A673 (cell line): ENCODE data around the gene DPP7.

Experiments used
- EZH2 ChIP-seq: fragments of 200-600 bp; sonication (generic); IDR thresholded peaks from 2 replicates; pipeline ENCODE4 v1.6.1; 2017; ENCODE audit warnings: borderline replicate concordance, low read depth, mild to moderate bottlenecking, mixed read lengths, antibody characterized with exemption, low read length; ENCODE audit not compliant: poor library complexity, severe bottlenecking
- TF ChIP-seq, protein P1 (sequence below): fragments of 300-800, 200-600 bp; sonication (generic); conservative IDR thresholded peaks from 2 replicates; pipeline ENCODE4 v1.5.1; 2017; ENCODE audit warnings: low read depth, mild to moderate bottlenecking, antibody characterized with exemption, low read length, moderate library complexity, mixed read lengths

DNA sequence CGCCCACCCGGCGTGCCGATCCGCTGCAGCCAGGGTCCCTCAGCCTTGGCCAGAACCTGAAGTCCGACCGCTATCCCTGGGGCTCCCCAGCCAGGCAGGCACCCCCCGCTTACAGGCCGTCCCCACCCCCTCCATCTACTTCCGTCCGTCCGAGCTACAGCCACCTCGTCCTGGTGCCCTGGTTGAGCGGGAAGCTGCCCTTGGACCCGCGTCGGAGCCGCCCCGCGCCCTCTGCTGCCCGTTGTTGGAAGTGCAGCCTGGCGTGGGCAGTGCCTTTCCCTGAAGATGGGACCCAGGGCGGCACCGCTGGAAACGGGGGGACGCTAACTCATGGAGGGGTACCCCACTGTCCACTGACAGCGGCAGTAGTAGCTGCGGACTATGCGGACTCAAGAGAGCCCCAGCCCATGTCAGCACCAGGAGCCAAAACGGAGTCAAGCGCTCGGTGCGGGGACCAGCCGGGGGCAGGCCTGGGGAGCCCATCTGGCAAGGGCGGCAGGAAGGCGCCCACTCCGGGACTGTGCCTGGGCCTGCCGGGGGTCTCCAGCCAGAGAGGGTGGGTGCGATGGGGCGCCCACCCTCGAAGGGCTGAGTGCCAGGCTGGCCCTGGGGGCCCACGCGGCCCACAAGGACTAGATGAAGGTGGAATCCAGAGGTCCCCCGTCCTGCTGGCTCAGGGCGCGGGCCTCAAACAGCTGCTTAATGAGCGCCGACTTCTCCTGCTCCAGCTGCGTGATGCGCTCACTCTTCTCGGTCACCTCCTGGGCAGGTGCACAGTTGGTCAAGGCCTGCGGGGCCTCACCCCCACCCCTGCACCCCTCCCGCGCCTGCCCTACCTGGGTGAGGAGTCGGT, 50.3 kb downstream of the DPP7 start:
- TF ChIP-seq, protein P1, sequence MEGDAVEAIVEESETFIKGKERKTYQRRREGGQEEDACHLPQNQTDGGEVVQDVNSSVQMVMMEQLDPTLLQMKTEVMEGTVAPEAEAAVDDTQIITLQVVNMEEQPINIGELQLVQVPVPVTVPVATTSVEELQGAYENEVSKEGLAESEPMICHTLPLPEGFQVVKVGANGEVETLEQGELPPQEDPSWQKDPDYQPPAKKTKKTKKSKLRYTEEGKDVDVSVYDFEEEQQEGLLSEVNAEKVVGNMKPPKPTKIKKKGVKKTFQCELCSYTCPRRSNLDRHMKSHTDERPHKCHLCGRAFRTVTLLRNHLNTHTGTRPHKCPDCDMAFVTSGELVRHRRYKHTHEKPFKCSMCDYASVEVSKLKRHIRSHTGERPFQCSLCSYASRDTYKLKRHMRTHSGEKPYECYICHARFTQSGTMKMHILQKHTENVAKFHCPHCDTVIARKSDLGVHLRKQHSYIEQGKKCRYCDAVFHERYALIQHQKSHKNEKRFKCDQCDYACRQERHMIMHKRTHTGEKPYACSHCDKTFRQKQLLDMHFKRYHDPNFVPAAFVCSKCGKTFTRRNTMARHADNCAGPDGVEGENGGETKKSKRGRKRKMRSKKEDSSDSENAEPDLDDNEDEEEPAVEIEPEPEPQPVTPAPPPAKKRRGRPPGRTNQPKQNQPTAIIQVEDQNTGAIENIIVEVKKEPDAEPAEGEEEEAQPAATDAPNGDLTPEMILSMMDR, result peak; percentile 94
- TF ChIP-seq EZH2, result no peak
